Fibroblast of villous mesenchyme (primary cell): ENCODE measurements around the gene C2CD3. TPM values are rescaled to one million over a fixed set of nuclear protein-coding genes. Genes with fewer than 3 reads are reported as not detected.

ENCODE experiments used
- DNase-seq: peaks from one replicate; pipeline ENCODE4 v3.0.0-alpha.2; 2010; ENCODE audit warnings: low read depth
- H3K4me3 ChIP-seq: 2 replicates; pipeline ENCODE4 v1.5.1; 2011; ENCODE audit warnings: low read depth, mild to moderate bottlenecking, low read length
- CTCF ChIP-seq: IDR thresholded peaks from 2 replicates; pipeline ENCODE4 v1.5.1; 2012; ENCODE audit warnings: low read depth, mild to moderate bottlenecking, low read length; ENCODE audit not compliant: insufficient read depth
- total RNA-seq: library from RNA; depleted of rRNA; stranded (reverse); fragments of >200 nt; gene quantifications from 2 replicates; pipeline ENCODE4 v1.2.3, GENCODE V29; 2012

Gene C2CD3
- total RNA-seq, 1 donor, result 54.4 TPM

GRCh38 chr11:74169738-74170458 is 904 bp downstream of the C2CD3 start:
- H3K4me3 ChIP-seq, result peak overlapping the region; percentile 96
- TF ChIP-seq CTCF, result no peak
- DNase-seq, result no peak

- peak overlapping the region; percentile 96 for H3K4me3 ChIP-seq
- no peak for TF ChIP-seq CTCF
- no peak for DNase-seq
Measured at GRCh38 chr11:74168838-74169237, 2.0 kb downstream of the C2CD3 start.

GRCh38 chr11:74162681-74163467 is 7.9 kb downstream of the C2CD3 start:
- no peak for DNase-seq
- H3K4me3 ChIP-seq, result no peak overlapping the region
- TF ChIP-seq CTCF, result no peak

DNA sequence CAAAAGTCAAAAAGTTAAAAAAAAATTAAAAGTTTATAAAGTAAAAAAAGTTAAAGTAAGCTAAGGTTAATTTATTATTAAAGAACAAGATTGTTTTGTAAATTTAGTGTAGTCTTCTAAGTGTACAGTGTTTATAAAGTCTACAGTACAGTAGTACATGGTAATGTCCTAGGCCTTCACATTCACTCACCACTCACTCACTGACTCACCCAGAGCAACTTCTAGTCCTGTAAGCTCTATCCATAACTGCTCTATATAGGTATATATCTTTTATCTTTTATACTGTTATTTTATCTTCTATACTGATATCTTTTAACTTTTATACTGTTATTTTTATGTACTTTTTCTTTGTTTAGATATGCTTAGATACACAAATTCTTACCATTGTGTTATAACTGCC is 11.2 kb downstream of the C2CD3 start:
- TF ChIP-seq CTCF, result no peak
- no peak for DNase-seq
- H3K4me3 ChIP-seq, result no peak overlapping the region

DNA sequence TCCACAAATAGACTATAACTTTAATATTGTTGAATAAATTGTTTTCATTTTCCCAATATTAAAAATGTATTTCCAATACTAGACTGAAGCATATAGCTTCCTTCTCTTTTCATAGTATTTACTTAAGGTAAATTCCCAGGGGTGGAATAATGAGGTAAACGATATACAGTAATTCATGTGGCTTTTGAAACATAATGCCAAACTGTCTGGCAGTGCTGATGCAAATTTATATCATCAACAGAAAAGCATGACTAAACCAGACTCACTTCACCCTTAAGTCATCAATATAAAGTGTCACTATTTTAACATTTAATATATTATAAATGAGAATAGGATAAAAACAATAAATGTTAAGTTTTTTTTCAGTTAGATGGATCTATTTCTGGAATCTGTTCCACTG is 13.6 kb downstream of the C2CD3 start:
- no peak overlapping the region for H3K4me3 ChIP-seq
- no peak for DNase-seq
- no peak for TF ChIP-seq CTCF

DNA sequence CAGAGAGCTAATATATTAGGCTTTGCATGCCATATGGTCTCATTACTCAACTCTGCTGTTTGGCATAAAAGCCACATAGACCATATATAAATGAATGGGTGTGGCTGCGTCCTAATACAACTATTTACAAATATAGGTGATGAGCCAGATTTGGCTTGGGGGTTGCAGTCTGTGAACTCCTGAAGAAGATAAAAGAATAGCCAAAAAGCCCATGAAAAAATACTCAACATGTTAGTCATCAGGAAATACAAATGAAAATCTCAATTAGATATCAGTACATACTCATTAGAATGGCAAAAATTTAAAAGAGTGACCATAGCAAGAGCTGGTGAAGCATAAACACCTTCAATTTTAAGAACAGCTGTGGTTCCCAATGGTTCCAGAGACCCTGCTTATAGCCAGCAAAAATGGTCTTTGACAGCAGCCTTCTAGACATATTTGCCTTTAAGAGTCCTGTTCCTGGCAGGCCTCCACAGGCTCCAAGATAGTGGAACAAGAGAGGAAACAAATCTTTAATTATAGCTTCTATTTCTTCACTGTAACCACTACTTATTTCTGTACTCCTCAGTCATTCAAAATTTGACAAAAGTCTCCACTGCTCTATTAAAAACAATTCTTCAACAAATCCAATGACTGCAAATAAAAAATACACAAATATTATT is 16.1 kb downstream of the C2CD3 start:
- H3K4me3 ChIP-seq, result no peak overlapping the region
- no peak for TF ChIP-seq CTCF
- peak; percentile 67 for DNase-seq
